A673 (cell line): Measurements from ENCODE around the gene C1orf159.

Experiments
- EZH2 ChIP-seq: fragments of 200-600 bp; sonication (generic); IDR thresholded peaks from 2 replicates; pipeline ENCODE4 v1.6.1; 2017; ENCODE audit warnings: borderline replicate concordance, low read depth, mild to moderate bottlenecking, mixed read lengths, antibody characterized with exemption, low read length; ENCODE audit not compliant: poor library complexity, severe bottlenecking
- TF ChIP-seq, protein P1 (sequence below): fragments of 300-800, 200-600 bp; sonication (generic); conservative IDR thresholded peaks from 2 replicates; pipeline ENCODE4 v1.5.1; 2017; ENCODE audit warnings: low read depth, mild to moderate bottlenecking, antibody characterized with exemption, low read length, moderate library complexity, mixed read lengths

DNA sequence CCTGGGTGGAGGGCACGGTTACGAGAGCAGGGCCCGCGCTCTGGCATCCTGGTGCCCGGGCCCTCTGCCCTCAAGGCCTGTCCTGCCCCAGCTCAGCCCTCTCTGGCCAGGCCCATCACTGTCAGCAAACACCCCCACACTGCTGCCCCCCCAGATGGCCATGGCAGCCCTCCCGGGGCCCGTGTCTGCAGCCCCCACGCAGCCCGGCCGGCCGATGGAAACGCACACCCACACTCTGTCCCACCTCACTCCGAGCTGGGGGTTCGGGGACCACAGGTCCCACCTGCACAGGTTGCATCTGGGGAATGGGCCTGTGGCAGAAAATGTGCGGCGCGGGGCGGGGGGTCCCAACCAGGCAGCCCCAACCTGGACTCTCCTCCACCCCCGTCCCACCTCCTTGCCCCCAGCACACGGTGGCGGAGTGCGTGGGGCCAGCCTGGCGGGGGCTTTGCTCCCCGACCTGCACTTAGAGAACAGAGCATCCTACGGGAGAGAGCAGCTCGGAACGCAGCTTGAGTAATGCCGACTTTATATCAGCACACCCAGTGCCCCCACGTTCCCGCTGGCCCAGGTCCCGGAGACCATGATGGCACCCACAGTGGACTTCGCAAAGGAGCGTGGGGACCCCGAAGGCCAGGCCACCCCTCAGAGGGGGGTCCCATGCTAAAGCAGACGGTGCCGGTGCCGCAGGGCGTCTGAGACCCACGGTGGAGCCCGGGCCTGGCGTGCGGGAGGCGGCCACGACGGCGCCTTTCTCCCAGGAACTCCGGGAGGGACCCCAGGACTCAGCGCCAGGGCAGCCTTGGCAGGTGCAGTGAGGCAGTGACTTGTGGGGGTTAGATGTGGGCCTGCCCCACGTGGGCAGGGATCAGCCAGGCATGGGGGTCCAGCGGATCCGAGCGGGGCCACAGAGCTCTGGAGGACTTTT lies 34.3 kb downstream of the C1orf159 start:
- TF ChIP-seq, protein P1, sequence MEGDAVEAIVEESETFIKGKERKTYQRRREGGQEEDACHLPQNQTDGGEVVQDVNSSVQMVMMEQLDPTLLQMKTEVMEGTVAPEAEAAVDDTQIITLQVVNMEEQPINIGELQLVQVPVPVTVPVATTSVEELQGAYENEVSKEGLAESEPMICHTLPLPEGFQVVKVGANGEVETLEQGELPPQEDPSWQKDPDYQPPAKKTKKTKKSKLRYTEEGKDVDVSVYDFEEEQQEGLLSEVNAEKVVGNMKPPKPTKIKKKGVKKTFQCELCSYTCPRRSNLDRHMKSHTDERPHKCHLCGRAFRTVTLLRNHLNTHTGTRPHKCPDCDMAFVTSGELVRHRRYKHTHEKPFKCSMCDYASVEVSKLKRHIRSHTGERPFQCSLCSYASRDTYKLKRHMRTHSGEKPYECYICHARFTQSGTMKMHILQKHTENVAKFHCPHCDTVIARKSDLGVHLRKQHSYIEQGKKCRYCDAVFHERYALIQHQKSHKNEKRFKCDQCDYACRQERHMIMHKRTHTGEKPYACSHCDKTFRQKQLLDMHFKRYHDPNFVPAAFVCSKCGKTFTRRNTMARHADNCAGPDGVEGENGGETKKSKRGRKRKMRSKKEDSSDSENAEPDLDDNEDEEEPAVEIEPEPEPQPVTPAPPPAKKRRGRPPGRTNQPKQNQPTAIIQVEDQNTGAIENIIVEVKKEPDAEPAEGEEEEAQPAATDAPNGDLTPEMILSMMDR = no peak
- no peak for TF ChIP-seq EZH2
